GM23338 (cell line): ENCODE data around the gene MATK. TPM values are rescaled to one million over a fixed set of nuclear protein-coding genes. Genes with fewer than 3 reads are reported as not detected.

Experiments used
- ATAC-seq: fragments of 200-7000 bp; cut with Tn5 transposase; 3 replicates; pipeline ENCODE4 v1.9.1; 2020
- DNase-seq: peaks from one replicate; pipeline ENCODE4 v3.0.0-alpha.2; 2015; ENCODE audit warnings: low spot score
- H2AFZ ChIP-seq: fragments of 200-600 bp; sonication (generic); 2 replicates; pipeline ENCODE4 v1.8.0; 2016; ENCODE audit warnings: antibody characterized with exemption, mild to moderate bottlenecking, moderate library complexity
- H3F3A ChIP-seq: fragments of 200-600 bp; sonication (generic); replicated peaks from 2 replicates; pipeline ENCODE4 v1.8.0; 2017; ENCODE audit warnings: antibody characterized with exemption, mixed run types, low read depth
- H3K27ac ChIP-seq: fragments of 200-600 bp; sonication (generic); 2 replicates; pipeline ENCODE4 v1.6.1; 2016; ENCODE audit warnings: low read depth
- H3K27me3 ChIP-seq: fragments of 200-600 bp; sonication (generic); 2 replicates; pipeline ENCODE4 v1.8.0; 2016; ENCODE audit warnings: mild to moderate bottlenecking, mixed run types, moderate library complexity; ENCODE audit not compliant: insufficient read depth
- H3K36me3 ChIP-seq: fragments of 200-600 bp; sonication (generic); 2 replicates; pipeline ENCODE4 v1.8.0; 2016; ENCODE audit warnings: mild to moderate bottlenecking; ENCODE audit not compliant: insufficient read depth
- H3K4me1 ChIP-seq: fragments of 200-600 bp; sonication (generic); 2 replicates; pipeline ENCODE4 v1.8.0; 2016; ENCODE audit warnings: mild to moderate bottlenecking, moderate library complexity; ENCODE audit not compliant: insufficient read depth
- H3K4me2 ChIP-seq: fragments of 200-600 bp; sonication (generic); 2 replicates; pipeline ENCODE4 v1.7.1; 2017; ENCODE audit warnings: mixed run types
- H3K4me3 ChIP-seq: fragments of 200-600 bp; sonication (generic); 2 replicates; pipeline ENCODE4 v1.6.1; 2016; ENCODE audit warnings: mixed run types
- H3K79me2 ChIP-seq: fragments of 200-600 bp; sonication (generic); replicated peaks from 2 replicates; pipeline ENCODE4 v1.8.0; 2017; ENCODE audit warnings: mild to moderate bottlenecking; ENCODE audit not compliant: insufficient read depth
- H3K9me2 ChIP-seq: fragments of 200-600 bp; sonication (generic); 2 replicates; pipeline ENCODE4 v1.8.0; 2017; ENCODE audit not compliant: insufficient read depth
- H4K20me1 ChIP-seq: fragments of 200-600 bp; sonication (generic); replicated peaks from 2 replicates; pipeline ENCODE4 v1.8.0; 2017; ENCODE audit warnings: mild to moderate bottlenecking; ENCODE audit not compliant: insufficient read depth
- H3K27ac Mint-ChIP-seq: 2 replicates; pipeline ENCODE4 v1.8.0; 2020; ENCODE audit warnings: inconsistent platforms, mild to moderate bottlenecking, moderate library complexity, mixed read lengths
- H3K27me3 Mint-ChIP-seq: 3 replicates; pipeline ENCODE4 v1.8.0; 2022; ENCODE audit warnings: low read depth, mild to moderate bottlenecking, moderate library complexity, mixed read lengths, inconsistent platforms; ENCODE audit not compliant: insufficient read depth, poor library complexity
- H3K36me3 Mint-ChIP-seq: 3 replicates; pipeline ENCODE4 v1.8.0; 2021; ENCODE audit warnings: low read depth, mild to moderate bottlenecking, inconsistent platforms, moderate library complexity, mixed read lengths
- H3K4me1 Mint-ChIP-seq: 3 replicates; pipeline ENCODE4 v1.8.0; 2020; ENCODE audit warnings: mild to moderate bottlenecking, inconsistent platforms, mixed read lengths
- H3K4me3 Mint-ChIP-seq: 3 replicates; pipeline ENCODE4 v1.8.0; 2021; ENCODE audit warnings: moderate library complexity, mild to moderate bottlenecking, inconsistent platforms, mixed read lengths
- H3K9me3 Mint-ChIP-seq: 3 replicates; pipeline ENCODE4 v1.8.0; 2020; ENCODE audit warnings: moderate library complexity, mild to moderate bottlenecking, inconsistent platforms, mixed read lengths
- CTCF ChIP-seq, 2 experiments: fragments of 200-600 bp in 1 of 2; sonication (generic) in 1 of 2; conservative IDR thresholded peaks; 2 replicates each; pipeline versions ENCODE4 v1.5.1 to v1.6.1; 2016 to 2017; ENCODE audit warnings: antibody characterized with exemption in 2 of 2, low read depth in 2 of 2, mild to moderate bottlenecking in 2 of 2, moderate library complexity in 1 of 2
- EZH2phosphoT487 ChIP-seq: fragments of 200-600 bp; sonication (generic); IDR thresholded peaks from one replicate; pipeline ENCODE4 v1.8.1; 2018; ENCODE audit warnings: antibody characterized with exemption; ENCODE audit not compliant: unreplicated experiment
- POLR2AphosphoS5 ChIP-seq: IDR thresholded peaks from 2 replicates; pipeline ENCODE4 v1.6.1; 2016; ENCODE audit warnings: antibody characterized with exemption, low read depth
- ZNF114 ChIP-seq: fragments of 250-450 bp; sonication (Bioruptor Pico); IDR thresholded peaks from 2 replicates; pipeline ENCODE4 v1.5.0; 2020; ENCODE audit warnings: mild to moderate bottlenecking, moderate library complexity
- ZNF462 ChIP-seq: fragments of 250-450 bp; sonication (Bioruptor Pico); IDR thresholded peaks from 2 replicates; pipeline ENCODE4 v1.5.0; 2020; ENCODE audit warnings: mild to moderate bottlenecking, moderate library complexity
- polyA plus RNA-seq: library from polyadenylated mRNA; unstranded; fragments of >200 nt; fragmentation: Nextera tagmentation; extraction: Ambion mirVana; gene quantifications from 2 replicates; pipeline ENCODE4 v1.2.1, GENCODE V29; 2016
- total RNA-seq: library from RNA; depleted of rRNA; stranded (reverse); fragments of >200 nt; shearing (Covaris generic); gene quantifications from 2 replicates; pipeline ENCODE4 v1.2.3, GENCODE V29; 2014

Gene MATK
- total and polyA plus RNA-seq, 2 experiments from 2014 or later: 13.4 to 21.4 TPM

- no peak for DNase-seq
Observed at GRCh38 chr19:3822683-3823349, 36.6 kb upstream of the MATK start.

GRCh38 chr19:3821857-3822364 lies 35.7 kb upstream of the MATK start:
- H3K27ac ChIP-seq: no peak overlapping the region
- H3K4me1 ChIP-seq: no peaks in the 10 kb centered on the region
- TF ChIP-seq ZNF114 (CRISPR knock-in tag) (no peak), ZNF462 (no peak), CTCF (conservative IDR thresholded peaks at IDR 0.05; ENCODE audit: low read depth in 2 of 2) (peak; percentile 93 to 99), EZH2phosphoT487 (no peak)
- no peak overlapping the region; the same call in 2 of the 3 replicates for H3K4me3 Mint-ChIP-seq
- no peak overlapping the region for H3K27ac Mint-ChIP-seq
- no peaks in the 10 kb centered on the region for H3K9me3 Mint-ChIP-seq
- no peaks in the 10 kb centered on the region; the same call in 2 of the 3 replicates for H3K36me3 Mint-ChIP-seq
- no peaks in the 10 kb centered on the region for H3K4me1 Mint-ChIP-seq
- no peaks in the 10 kb centered on the region for H3K9me2 ChIP-seq
- peaks cover 16% of the 10 kb centered on the region for H3K27me3 Mint-ChIP-seq
- no peaks in the 10 kb centered on the region for H3K36me3 ChIP-seq
- no peak overlapping the region for H3K4me3 ChIP-seq
- H3F3A ChIP-seq: 0 out of 2 replicates have a peak, but pooled peaks cover 2% of the 10 kb centered on the region
- no peaks in the 10 kb centered on the region for H4K20me1 ChIP-seq
- DNase-seq (peak; percentile 86), ATAC-seq (peak; percentile 86)
- H3K27me3 ChIP-seq: 0 out of 2 replicates have a peak, but pooled peaks cover 6% of the 10 kb centered on the region
- H3K4me2 ChIP-seq: no peak overlapping the region
- no peaks in the 10 kb centered on the region for H3K79me2 ChIP-seq
- H2AFZ ChIP-seq: no peak overlapping the region

More at GRCh38 chr19:3822683-3823349, 36.6 kb upstream of the MATK start:
- H3K79me2 ChIP-seq: no peaks in the 10 kb centered on the region
- H3K4me1 ChIP-seq: no peaks in the 10 kb centered on the region
- TF ChIP-seq POLR2AphosphoS5: no peak
- no peaks in the 10 kb centered on the region; the same call in 2 of the 3 replicates for H3K36me3 Mint-ChIP-seq
- 0 out of 2 replicates have a peak, but pooled peaks cover 6% of the 10 kb centered on the region for H3K27me3 ChIP-seq
- no peak overlapping the region for H3K27ac Mint-ChIP-seq
- no peaks in the 10 kb centered on the region for H3K9me2 ChIP-seq
- 0 out of 2 replicates have a peak, but pooled peaks cover 2% of the 10 kb centered on the region for H3F3A ChIP-seq
- no peaks in the 10 kb centered on the region for H3K36me3 ChIP-seq
- H3K27ac ChIP-seq: no peak overlapping the region
- no peak overlapping the region for H2AFZ ChIP-seq
- no peak overlapping the region for H3K4me3 Mint-ChIP-seq
- H3K27me3 Mint-ChIP-seq: peaks cover 15% of the 10 kb centered on the region
- no peaks in the 10 kb centered on the region for H3K9me3 Mint-ChIP-seq
- no peak for ATAC-seq
- H3K4me3 ChIP-seq: no peak overlapping the region
- no peaks in the 10 kb centered on the region for H4K20me1 ChIP-seq
- no peaks in the 10 kb centered on the region for H3K4me1 Mint-ChIP-seq
- H3K4me2 ChIP-seq: no peak overlapping the region
